Heart left ventricle (tissue), 13 donors: Measurements from ENCODE around the gene TMEM270.

Experiments
- CTCF ChIP-seq, 12 donors: fragments of 200-600 bp; sonication (generic) in 4 of 12; IDR thresholded peaks; one replicate each; pipeline versions ENCODE4 v1.5.0 to v1.8.0; 2018 to 2022; ENCODE audit warnings: antibody characterized with exemption in 12 of 12, mild to moderate bottlenecking in 5 of 12
- POLR2A ChIP-seq, 2 donors: fragments of 450-650 bp; IDR thresholded peaks; one replicate each; pipeline ENCODE4 v1.6.1; 2017; ENCODE audit warnings: antibody characterized with exemption in 2 of 2, mild to moderate bottlenecking in 2 of 2, moderate library complexity in 2 of 2
- donor health status: ischemic (EF 13 %, LVEDD 7.1; RV severe dilation, severe dysfunction).
- donor health status: DM: no; HTN: yes; CAD: no.
- donor health status: DM: no; HTN: no; CAD: no.
- donor health status: ischemic (EF 25% LVEDD 6.9; RV normal size, moderate dysfunction).
- donor health status: ischemic (EF 25% LVEDD 5.7; RV mildly dilated, moderate dysfunction).
- donor health status: ischemic (EF 35%, LVEDD 5.7; RV mildly dilated, moderate dysfunction).
- donor health status: nonischemic (EF 11% LVEDD 7.7; RV severe dilation, severe dysfunction).
- donor health status: DM: yes; HTN: yes; CAD: no.
- donor health status: PGD.
- donor health status: ischemic (EF 29% LVEDD 5.4; RV normal size, mild dysfunction).
- donor health status: nonischemic (EF 23%, LVEDD 6.1; RV moderate dilation, normal function).

GRCh38 chr7:73909996-73910395 is 49.0 kb downstream of the TMEM270 start:
- TF ChIP-seq POLR2A (IDR thresholded peaks at IDR 0.05) (no peak), CTCF (IDR thresholded peaks at IDR 0.05) (no peak)
